ENCODE measurements around the gene MKX. TPM values are rescaled to one million over a fixed set of nuclear protein-coding genes. Genes with fewer than 3 reads are reported as not detected.

MKX gene
- total RNA-seq, 4 donors from 2014 or later = 0.82 to 2.4 TPM; not detected in 2

GRCh38 chr10:27628621-27629020, 117.0 kb downstream of the MKX start:
- Histone ChIP-seq H3K36me3 (no peaks in the 10 kb centered on the region), H3K27me3 (no peaks in the 10 kb centered on the region), H3K27ac (no peak overlapping the region), H3K4me1 (no peaks in the 10 kb centered on the region), H3K4me3 (no peak overlapping the region), H3K9me3 (no peaks in the 10 kb centered on the region)
- TF ChIP-seq POLR2AphosphoS5 (IDR thresholded peaks at IDR 0.05) (no peak), POLR2A (IDR thresholded peaks at IDR 0.05) (no peak), EP300 (IDR thresholded peaks at IDR 0.05; ENCODE audit: low read depth) (no peak), CTCF (IDR thresholded peaks at IDR 0.05) (no peak)
- intact Hi-C loops (cut with DNase I; ENCODE audit: low total_unique reads) = no loop called here
- WGBS, 2 donors (ENCODE audit: low coverage in 1 of 2) = 89 to 95% methylated on average over 2 to 5 of the region's 5 CpGs
- in situ Hi-C loops (cut with MboI; ENCODE audit: low pct_ligation_motif_present in 1 of 4, low pct_unique_long_range_greater_than_20kb in 1 of 4, low sequenced_read_pairs in 3 of 4) = no loop called here
- no peak for DNase-seq

DNA sequence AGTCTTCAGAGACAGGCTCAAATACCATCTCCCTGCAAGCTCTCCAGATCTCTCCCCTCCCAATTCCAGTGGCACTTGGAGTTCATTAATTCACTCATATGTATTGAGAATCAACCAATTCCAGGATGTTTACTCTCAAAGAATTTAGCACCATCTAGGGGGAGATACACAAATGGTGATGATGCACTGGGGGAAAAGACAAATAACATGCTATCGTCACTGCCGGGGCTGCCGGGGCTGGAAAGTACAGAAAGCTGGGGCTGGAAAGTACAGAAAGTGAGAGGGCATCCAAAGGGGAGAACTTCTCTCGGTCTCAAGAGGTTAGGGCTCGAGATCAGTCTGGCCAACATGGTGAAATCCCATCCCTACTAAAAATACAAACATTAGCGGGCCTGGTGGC, 118.7 kb downstream of the MKX start:
- DNase-seq = no peak
- Histone ChIP-seq H3K27ac (no peak overlapping the region), H3K27me3 (no peaks in the 10 kb centered on the region), H3K4me3 (no peak overlapping the region), H3K9me3 (no peaks in the 10 kb centered on the region), H3K36me3 (no peaks in the 10 kb centered on the region), H3K4me1 (no peaks in the 10 kb centered on the region)
- no peak for TF ChIP-seq POLR2AphosphoS5 (IDR thresholded peaks at IDR 0.05)
- TF ChIP-seq EP300 (IDR thresholded peaks at IDR 0.05; ENCODE audit: low read depth) = no peak
- TF ChIP-seq POLR2A (IDR thresholded peaks at IDR 0.05) = no peak
- TF ChIP-seq CTCF (IDR thresholded peaks at IDR 0.05) = no peak
- WGBS, 2 donors (ENCODE audit: low coverage in 1 of 2) = 58 to 78% methylated on average over 4 to 6 of the region's 6 CpGs
- intact Hi-C loops (cut with DNase I; ENCODE audit: low total_unique reads) (no loop called here), in situ Hi-C loops (cut with MboI; ENCODE audit: low pct_ligation_motif_present in 1 of 4, low pct_unique_long_range_greater_than_20kb in 1 of 4, low sequenced_read_pairs in 3 of 4) (no loop called here)

DNA sequence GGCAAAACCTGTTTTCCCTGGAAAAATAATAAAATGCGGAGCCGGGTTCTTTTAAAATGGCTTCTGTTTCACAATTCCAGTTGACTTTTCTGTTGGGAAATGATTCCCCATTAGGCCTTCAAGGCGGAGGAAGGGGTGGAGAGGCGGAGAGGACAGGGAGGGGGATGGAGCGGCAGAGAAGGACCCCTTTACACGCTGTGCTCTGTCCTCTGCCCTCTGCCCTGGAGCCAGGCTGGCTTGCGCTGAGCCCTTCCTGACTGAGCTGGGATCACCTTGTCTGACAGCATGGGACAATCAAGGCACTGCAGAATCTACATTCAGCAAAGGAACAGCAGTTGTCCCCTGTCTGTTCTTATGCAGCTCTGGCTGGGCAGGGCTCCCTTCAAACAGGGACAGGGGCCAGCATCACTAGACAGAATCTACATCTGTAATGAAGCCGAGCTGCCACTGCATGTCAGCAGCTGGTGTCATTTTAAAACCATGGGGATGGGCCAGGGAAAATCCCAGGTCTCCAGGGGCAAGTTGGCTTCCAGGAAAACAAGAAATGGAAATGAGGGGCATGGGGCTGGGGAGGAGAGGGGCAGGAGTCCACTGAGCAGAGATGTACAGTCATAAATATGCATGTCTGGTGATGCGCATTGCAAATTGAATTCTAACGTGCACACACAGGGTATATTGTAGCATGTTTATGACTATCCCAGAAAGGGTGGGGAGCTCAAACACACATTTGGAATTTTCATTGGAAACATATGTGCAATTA, 120.0 kb downstream of the MKX start:
- intact Hi-C loops (cut with DNase I; ENCODE audit: low total_unique reads) = no loop called here

GRCh38 chr10:27624941-27625340, 120.7 kb downstream of the MKX start:
- in situ Hi-C loops (cut with MboI; ENCODE audit: low pct_ligation_motif_present in 1 of 4, low pct_unique_long_range_greater_than_20kb in 1 of 4, low sequenced_read_pairs in 3 of 4) (no loop called here), intact Hi-C loops (cut with DNase I; ENCODE audit: low total_unique reads) (no loop called here)
- H3K27me3 ChIP-seq = no peaks in the 10 kb centered on the region
- WGBS, 2 donors (ENCODE audit: low coverage in 1 of 2) = 82 to 95% methylated on average over 6 to 9 of the region's 9 CpGs
- no peak overlapping the region for H3K27ac ChIP-seq
- DNase-seq = no peak
- no peak for TF ChIP-seq EP300 (IDR thresholded peaks at IDR 0.05; ENCODE audit: low read depth)
- no peak for TF ChIP-seq POLR2AphosphoS5 (IDR thresholded peaks at IDR 0.05)
- no peak for TF ChIP-seq CTCF (IDR thresholded peaks at IDR 0.05)
- no peak for TF ChIP-seq POLR2A (IDR thresholded peaks at IDR 0.05)
- no peaks in the 10 kb centered on the region for H3K9me3 ChIP-seq
- H3K36me3 ChIP-seq = no peaks in the 10 kb centered on the region
- H3K4me3 ChIP-seq = no peak overlapping the region
- peaks cover 0 to 13% (median 2%) of the 10 kb centered on the region in 4 donors for H3K4me1 ChIP-seq

More for the DNA sequence above, 120.0 kb downstream of the MKX start:
- in situ Hi-C loops (cut with MboI; ENCODE audit: low pct_ligation_motif_present in 1 of 4, low pct_unique_long_range_greater_than_20kb in 1 of 4, low sequenced_read_pairs in 3 of 4) = no loop called here
- Histone ChIP-seq H3K27ac (no peak overlapping the region), H3K9me3 (no peaks in the 10 kb centered on the region), H3K36me3 (no peaks in the 10 kb centered on the region), H3K27me3 (no peaks in the 10 kb centered on the region), H3K4me1 (peaks cover 0 to 10% (median 2%) of the 10 kb centered on the region in 4 donors), H3K4me3 (no peak overlapping the region)
- WGBS, 2 donors (ENCODE audit: low coverage in 1 of 2) = 60 to 72% methylated on average over 1 to 10 of the region's 10 CpGs
- TF ChIP-seq POLR2AphosphoS5 (IDR thresholded peaks at IDR 0.05) (no peak), EP300 (IDR thresholded peaks at IDR 0.05; ENCODE audit: low read depth) (no peak), CTCF (IDR thresholded peaks at IDR 0.05) (no peak), POLR2A (IDR thresholded peaks at IDR 0.05) (no peak)
- no peak for DNase-seq

Small RNA genes lying within 50 kb of the gene (small RNA-seq; reads per million reads assigned to genes)
- 0 reads per million in 4 donors for gene RN7SKP132

Other genes starting within 250 kb of the MKX start
- 10 to 100 TPM; 13.1 to 84.5 (median 36.4) TPM for gene RAB18, start 241.5 kb downstream of the MKX start, total RNA-seq

Measured in transverse colon (tissue), 4 donors.